ENCODE data around the gene ADSL.

GRCh38 chr22:40423310-40423688 is 77.0 kb downstream of the ADSL start:
- TF ChIP-seq CTCF (IDR thresholded peaks at IDR 0.05): no peak
- no peak for TF ChIP-seq EZH2 (IDR thresholded peaks at IDR 0.05; ENCODE audit: borderline replicate concordance, insufficient read depth, low read depth, low read length, poor library complexity, severe bottlenecking)

Data from B cell (primary cell).